NCI-H187 (cell line): Measurements from ENCODE around the gene TAAR1.
"Not testable (repeated sequence)": the region's sequence is repeated elsewhere in the genome, so short reads cannot be mapped to it uniquely, and the experiment has no call there.

Experiments used
- DNase-seq, 2 experiments: peaks; one replicate each; lab custom pipeline; 2025; lab: John Stamatoyannopoulos, UW

Gene TAAR1

GRCh38 chr6:132661906-132662305 lies 2.9 kb upstream of the TAAR1 start:
- DNase-seq: no peak

DNA sequence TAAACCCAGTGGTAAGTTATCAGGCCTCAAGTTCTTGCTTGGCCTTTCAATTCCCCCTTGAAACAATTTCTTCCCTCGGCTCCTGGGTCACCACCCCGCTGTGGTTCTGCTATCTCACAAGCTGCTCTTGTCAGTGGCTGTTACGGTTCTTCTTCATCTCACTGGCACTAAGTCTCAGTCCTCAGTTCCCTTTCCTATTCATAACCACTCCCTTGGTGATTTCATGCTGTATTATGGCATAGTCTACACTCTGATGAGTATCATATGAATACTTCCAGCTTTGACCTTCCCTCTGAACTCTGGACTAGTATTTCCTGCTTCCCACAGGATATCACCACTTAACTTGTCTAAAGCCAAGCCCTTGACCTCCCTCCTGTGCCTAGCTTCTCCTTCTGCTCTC lies 7.9 kb downstream of the TAAR1 start:
- no peak for DNase-seq

- DNase-seq: no peak
Measured at GRCh38 chr6:132650429-132650828, 8.6 kb downstream of the TAAR1 start.

DNA sequence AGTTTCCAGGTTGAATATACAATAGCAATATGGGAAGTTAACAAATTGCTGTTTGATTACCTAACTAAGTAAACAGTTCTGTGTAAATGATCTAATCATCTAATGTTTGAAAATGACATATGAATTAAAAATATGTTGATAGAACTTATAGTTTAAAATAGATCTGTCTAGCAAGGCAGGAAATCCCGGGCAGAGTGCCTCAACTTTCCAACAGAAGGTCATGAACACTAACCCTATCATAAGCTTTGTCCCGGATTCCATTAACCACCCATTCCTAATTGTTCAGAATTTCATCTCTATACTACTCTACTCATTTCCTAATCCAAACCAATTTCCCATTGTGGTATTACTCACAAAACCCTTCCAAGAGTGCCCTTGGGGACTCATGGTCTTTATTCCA lies 10.2 kb downstream of the TAAR1 start:
- no peak for DNase-seq

DNA sequence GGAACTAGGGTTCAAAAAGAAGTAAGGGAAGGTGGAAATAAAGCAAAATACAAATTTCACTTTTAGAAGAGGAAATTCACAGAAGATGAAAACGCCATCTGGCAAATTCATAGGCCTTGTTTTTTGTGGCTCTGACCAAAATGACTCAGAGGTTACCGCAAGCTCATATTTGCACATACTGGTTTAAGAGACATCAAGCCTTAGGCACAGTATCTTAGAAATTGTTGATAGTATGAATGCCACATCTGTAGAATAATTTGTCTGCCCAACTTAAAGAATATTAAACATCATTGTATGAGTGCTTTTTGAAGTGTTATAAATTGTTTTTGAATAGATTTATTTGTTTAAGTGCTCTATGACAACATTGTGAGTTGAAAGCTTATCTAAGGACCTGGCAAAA lies 10.6 kb downstream of the TAAR1 start:
- no peak for DNase-seq

- DNase-seq: no peak
Measured at GRCh38 chr6:132643547-132643946, 15.4 kb downstream of the TAAR1 start.

DNA sequence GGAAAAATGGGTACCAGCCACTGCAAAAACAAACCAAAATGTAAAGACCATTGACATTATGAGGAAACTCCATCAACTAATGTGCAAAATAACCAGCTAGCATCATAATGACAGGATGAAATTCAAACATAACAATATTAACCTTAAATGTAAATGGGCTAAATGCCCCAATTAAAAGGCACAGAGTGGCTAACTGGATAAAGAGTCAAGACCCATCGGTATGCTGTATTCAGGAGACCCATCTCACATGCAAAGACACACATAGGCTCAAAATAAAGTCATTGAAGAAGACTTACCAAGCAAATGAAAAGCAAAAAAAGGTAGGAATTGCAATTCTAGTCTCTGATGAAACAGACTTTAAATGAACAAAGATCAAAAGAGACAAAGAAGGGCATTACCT lies 21.8 kb downstream of the TAAR1 start:
- DNase-seq: not testable (repeated sequence)

DNA sequence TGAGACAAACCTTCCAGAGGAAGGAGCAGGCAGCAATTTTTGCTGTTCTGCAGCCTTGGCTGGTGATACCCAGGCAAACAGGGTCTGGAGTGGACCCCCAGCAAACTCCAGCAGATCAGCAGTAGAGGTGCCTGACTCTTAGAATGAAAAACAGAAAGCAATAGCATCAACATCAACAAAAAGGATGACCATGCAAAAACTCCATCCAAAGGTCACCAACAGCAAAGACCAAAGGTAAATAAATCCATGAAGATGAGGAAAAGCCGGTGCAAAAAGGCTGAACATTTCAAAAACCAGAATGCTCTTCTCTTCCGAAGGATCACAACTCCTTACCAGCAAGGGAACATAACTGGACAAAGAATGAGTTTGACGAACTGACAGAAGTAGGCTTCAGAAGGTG lies 23.1 kb downstream of the TAAR1 start:
- not testable (repeated sequence) for DNase-seq

GRCh38 chr6:132635288-132635687 lies 23.7 kb downstream of the TAAR1 start:
- not testable (repeated sequence) for DNase-seq

DNA sequence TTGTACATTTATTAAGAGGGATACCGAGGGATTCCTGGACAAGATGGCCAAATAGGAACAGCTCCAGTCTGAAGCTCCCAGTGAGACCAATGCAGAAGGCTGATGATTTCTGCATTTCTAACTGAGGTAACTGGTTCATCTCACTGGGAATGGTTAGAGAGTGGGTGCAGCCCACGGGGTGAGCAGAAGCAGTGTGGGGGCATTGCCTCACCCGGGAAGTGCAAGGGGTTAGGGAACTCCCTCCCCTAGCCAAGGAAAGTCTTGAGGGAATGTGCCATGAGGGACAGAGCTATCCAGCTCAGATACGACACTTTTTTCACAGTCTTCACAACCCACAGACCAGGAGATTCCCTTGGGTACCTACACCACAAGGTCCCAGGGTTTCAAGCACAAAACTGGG lies 24.2 kb downstream of the TAAR1 start:
- no peak for DNase-seq

DNA sequence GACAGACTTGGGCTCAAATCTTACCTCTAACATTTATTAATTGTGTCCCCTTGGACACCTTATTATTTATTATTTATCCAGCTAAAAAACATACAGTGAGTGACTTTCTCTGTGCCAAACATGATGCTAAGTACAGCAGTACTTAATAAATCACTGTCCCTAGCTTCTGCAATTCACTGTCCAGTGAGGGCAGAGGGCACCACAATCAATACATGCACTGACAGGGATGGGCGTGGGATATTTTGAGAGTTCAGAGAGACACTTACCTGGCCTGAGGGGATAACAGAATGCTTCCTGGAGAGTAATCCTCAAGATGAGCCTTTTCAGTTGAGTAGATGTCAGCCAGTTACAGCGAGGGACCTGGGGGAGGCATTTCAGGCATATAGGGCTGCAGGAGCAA lies 25.6 kb downstream of the TAAR1 start:
- no peak for DNase-seq

- DNase-seq: no peak
Measured at GRCh38 chr6:132624175-132624574, 34.8 kb downstream of the TAAR1 start, which contains the start of gene TAAR2. Gene TAAR2 (minus strand): TSS chr6:132624275. CDS start chr6:132624275, 0 bp downstream.

GRCh38 chr6:132623106-132623845 lies 35.7 kb downstream of the TAAR1 start:
- DNase-seq: no peak

- DNase-seq: no peak
Measured at GRCh38 chr6:132616677-132617076, 42.3 kb downstream of the TAAR1 start.

DNA sequence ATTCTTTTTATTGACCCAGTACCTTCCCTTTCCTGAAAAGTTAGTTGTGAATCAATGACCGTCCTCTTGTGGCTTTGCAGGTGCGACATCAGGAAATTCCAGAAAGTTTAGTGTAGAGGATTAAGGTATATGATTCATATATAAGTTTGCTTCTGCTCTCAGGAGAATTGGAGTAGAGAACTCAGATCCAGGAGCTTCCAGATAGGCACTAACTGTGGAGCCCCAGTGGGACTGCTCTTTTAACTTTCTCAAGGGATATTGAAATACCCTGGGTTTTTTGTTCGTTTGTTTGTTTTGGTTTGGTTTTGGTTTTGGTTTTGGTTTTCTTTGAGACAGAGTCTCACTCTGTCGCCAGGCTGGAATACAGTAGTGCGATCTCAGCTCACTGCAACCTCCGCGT lies 44.4 kb downstream of the TAAR1 start:
- DNase-seq: no peak

DNA sequence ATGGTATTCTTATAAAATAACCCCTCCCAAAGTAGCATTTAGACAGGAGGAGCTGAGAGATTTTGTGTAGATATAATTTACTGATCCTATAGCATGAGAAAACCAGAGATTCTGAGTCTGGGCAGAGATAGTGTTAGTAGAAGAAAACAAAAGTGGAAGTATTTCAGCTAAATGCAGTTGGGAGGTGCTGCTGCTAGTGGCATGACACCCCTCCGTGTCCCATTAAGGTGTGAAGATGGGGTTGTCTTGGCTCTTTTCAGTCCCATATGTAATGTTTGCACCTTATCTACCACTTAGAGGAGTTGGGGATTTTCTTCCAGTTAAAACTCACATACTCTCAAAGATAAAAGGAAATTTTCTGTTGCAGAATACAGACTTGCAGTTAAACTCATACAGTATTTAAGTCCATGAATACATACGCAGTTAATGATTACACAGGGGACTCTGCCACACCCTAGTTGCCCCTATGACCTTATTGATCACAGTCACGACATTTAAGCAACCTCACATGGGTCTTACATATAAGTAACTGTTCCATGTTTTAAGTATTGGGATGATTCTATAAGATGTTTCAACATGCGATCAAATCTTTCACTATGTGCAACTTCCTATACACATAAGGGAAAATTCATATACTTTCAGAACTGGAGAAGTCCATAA lies 46.4 kb downstream of the TAAR1 start:
- DNase-seq: no peak

DNA sequence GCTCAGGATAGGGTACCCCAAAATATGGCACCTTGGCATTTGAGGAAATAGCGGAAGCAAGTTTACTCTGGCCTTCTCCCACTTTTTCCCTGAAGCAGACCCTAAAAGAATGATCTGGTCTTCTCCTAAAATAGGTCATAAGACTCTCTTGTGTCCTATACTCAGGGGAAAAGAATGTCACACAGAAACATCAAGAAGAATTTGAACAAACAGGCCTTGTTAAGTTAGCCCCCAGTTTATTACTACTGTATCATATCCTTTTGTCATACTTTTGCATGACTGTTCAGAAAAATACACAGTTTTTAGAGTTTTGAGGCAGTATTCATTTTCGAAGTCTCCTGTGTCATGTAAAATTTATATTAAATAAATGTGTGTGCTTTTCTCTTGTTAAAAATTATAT lies 47.4 kb downstream of the TAAR1 start:
- DNase-seq: no peak

GRCh38 chr6:132607544-132608233 lies 51.3 kb downstream of the TAAR1 start:
- DNase-seq: no peak

DNA sequence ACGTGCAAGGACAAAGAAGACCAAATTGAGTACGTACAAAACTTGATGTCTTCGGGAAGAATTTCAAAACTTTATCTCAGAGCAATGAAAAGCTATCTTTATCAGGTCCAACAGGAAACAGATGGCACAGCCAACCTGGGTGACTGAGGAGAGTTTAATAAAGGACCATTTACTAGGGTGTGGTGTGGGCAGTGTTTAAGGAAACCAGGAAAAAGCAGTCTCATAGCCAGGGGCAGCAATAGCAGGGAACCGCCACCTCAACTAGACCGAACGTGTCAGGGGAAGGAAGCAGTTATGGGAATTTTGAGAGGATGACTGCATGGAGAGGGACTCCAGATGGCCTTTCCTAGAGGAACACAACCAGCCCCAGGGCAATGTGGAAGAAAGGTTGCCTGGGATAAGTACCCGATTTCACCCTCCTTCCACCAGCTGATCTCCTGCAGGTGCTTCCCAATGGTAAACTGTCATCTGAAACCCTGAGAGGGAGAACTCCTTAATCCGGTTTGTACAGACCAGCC lies 54.3 kb downstream of the TAAR1 start:
- no peak for DNase-seq

DNA sequence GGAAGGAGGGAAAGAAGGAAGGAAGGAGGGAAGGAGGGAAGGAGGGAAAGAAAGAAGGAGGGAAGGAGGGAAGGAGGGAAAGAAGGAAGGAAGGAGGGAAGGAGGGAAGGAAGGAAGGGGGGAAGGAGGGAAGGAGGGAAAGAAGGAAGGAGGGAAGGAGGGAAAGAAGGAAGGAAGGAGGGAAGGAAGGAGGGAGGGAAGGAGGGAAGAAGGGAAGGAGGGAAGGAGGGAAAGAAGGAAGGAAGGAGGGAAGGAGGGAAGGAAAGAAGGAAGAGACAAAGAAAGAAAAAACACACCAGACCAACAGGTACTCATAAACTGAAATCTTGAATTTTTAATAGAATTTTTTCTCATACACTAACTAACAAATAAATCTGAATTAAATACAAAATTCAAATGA lies 58.1 kb downstream of the TAAR1 start:
- DNase-seq: not testable (repeated sequence)

DNA sequence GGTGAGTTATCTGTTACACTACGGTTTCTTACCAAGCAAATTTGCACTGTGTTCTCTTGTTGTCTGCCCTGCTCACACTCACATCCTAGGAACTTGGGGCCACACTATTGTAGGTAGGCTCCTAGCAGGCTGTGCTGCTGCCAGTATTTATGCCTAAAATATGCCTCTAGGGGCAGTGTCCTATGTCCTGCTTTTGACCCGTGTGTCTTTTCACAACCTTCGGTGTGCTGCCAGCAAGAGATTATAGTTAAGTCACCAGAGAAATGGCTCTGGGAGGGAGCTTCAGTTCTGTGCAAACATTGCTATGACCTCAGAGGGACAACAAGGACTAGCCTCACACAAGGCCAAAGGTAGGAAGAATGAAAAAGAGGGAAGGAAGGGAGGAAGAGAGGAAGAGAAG lies 60.5 kb downstream of the TAAR1 start:
- DNase-seq: no peak

GRCh38 chr6:132596201-132596600 lies 62.8 kb downstream of the TAAR1 start:
- no peak for DNase-seq
